Keratinocyte (primary cell): Measurements from ENCODE around the gene GPX3.

Source experiments
- CTCF ChIP-seq, 3 experiments: IDR thresholded peaks in 1 of 3; conservative IDR thresholded peaks in 1 of 3; optimal IDR thresholded peaks in 1 of 3; 2 replicates in 2 of 3; 3 replicates in 1 of 3; pipeline versions ENCODE3 to v1.5.1; 2011; ENCODE audit warnings: low read length in 3 of 3, mild to moderate bottlenecking in 3 of 3, moderate library complexity in 2 of 3, control low read depth in 1 of 3, inconsistent platforms in 1 of 3; ENCODE audit not compliant: insufficient read depth in 2 of 3; ENCODE audit errors: extremely low read depth in 1 of 3
- EZH2 ChIP-seq: IDR thresholded peaks from one replicate; pipeline ENCODE4 v1.6.1; 2012; ENCODE audit warnings: inconsistent platforms, mild to moderate bottlenecking, low read length, moderate library complexity

DNA sequence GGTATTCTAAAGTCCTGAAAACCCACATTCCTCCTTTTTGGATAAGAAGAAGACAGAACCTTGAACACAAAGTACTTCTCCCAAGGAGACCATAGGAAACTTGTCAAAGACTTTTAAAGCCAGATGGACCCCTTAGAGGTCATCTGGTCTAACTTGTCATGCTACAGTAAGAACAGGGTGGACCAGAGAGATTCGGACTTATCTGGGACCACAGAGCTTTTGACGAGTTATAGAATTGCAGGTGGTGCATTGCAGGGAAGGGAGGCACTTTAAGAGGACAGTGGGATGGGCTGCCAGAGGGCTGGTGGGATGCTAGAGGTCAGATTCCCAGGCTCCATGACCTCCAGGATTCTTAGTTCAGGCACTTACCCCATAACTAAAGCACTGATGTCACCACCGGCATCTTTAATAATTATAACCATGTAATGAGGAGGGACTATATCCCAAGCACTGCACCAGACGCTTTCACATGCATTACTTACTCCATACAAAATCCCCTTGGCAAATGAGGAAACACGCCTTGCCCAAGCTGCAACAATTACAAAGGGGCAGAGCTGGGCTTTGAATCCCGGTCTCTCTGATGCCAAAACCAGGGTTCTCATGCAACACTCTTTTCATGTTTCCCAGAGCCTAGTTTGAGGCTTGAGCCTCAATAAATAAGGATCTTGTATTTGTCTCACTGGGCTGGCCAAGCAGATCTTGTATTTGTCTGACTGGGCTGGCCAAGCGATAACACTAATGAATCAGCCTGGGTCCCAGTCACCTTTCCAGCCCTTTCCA is 12.8 kb upstream of the GPX3 start:
- no peak for TF ChIP-seq CTCF (optimal IDR thresholded peaks at IDR 0.05 in 1 of 3, IDR thresholded peaks at IDR 0.05 in 1 of 3, conservative IDR thresholded peaks at IDR 0.05 in 1 of 3; ENCODE audit: extremely low read depth in 1 of 3, insufficient read depth in 2 of 3, low read length in 3 of 3)
- no peak for TF ChIP-seq EZH2
